HEK293 (cell line): ENCODE measurements around the gene DPYSL4.

Source experiments
- BCL11A ChIP-seq: fragments of 450-650 bp; formaldehyde crosslinking; IDR thresholded peaks from 2 replicates; pipeline ENCODE4 v1.5.1; 2016; ENCODE audit warnings: low read depth, missing biosample characterization, missing genetic modification characterization
- ZBTB1 ChIP-seq: fragments of 450-650 bp; formaldehyde crosslinking; IDR thresholded peaks from 2 replicates; pipeline ENCODE4 v1.5.1; 2016; ENCODE audit warnings: missing biosample characterization, missing genetic modification characterization
- ZNF391 ChIP-seq: fragments of 450-650 bp; formaldehyde crosslinking; IDR thresholded peaks from 2 replicates; pipeline ENCODE4 v1.5.1; 2016; ENCODE audit warnings: low read depth, missing biosample characterization, missing genetic modification characterization, borderline replicate concordance
- TF ChIP-seq, protein P1 (sequence below): fragments of 450-650 bp; formaldehyde crosslinking; IDR thresholded peaks from 2 replicates; pipeline ENCODE4 v1.5.1; 2016; ENCODE audit warnings: missing biosample characterization, missing genetic modification characterization
- TF ChIP-seq, protein P2 (sequence below): fragments of 450-650 bp; formaldehyde crosslinking; IDR thresholded peaks from 2 replicates; pipeline ENCODE4 v1.5.1; 2016; ENCODE audit warnings: missing biosample characterization, missing genetic modification characterization, low read depth
- TF ChIP-seq, protein P3 (sequence below): fragments of 450-650 bp; formaldehyde crosslinking; IDR thresholded peaks from 2 replicates; pipeline ENCODE4 v1.5.1; 2016; ENCODE audit warnings: missing biosample characterization, missing genetic modification characterization

DNA sequence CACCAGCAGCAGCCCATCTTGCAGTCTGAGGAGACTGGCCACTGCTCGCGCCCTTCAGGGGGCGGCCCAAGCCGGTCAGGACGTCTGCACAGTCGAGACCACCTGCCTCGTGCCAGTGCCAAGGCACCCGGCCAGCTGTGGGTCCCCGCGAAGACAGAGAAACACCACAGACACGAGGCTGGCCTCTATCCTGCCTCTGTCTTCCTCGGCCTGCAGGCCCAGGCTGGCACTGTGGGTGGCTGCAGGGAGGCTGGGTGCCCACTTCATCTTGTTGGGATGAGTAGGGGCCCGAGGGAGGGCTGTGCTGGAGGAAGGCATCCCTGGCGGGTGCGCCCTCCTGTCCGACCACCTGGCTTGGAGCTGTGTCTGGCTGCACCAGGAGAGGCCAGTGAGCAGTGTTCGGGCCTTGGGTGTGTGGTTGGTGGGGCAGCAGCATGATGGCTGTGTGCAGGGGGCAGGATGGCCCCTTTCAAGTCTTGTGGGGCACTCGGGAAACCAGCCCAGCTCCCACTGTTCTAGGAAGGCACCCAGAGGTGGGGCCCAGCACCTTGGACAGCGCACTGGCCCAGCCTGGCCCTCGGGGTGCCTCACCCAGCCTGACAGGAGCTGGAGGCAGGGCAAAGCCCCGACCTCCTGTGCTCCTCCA lies 7.3 kb downstream of the DPYSL4 start:
- TF ChIP-seq BCL11A (tag by site-specific recombination) (no peak), ZBTB1 (no peak), ZNF391 (tag by site-specific recombination) (no peak)
- TF ChIP-seq, protein P1, sequence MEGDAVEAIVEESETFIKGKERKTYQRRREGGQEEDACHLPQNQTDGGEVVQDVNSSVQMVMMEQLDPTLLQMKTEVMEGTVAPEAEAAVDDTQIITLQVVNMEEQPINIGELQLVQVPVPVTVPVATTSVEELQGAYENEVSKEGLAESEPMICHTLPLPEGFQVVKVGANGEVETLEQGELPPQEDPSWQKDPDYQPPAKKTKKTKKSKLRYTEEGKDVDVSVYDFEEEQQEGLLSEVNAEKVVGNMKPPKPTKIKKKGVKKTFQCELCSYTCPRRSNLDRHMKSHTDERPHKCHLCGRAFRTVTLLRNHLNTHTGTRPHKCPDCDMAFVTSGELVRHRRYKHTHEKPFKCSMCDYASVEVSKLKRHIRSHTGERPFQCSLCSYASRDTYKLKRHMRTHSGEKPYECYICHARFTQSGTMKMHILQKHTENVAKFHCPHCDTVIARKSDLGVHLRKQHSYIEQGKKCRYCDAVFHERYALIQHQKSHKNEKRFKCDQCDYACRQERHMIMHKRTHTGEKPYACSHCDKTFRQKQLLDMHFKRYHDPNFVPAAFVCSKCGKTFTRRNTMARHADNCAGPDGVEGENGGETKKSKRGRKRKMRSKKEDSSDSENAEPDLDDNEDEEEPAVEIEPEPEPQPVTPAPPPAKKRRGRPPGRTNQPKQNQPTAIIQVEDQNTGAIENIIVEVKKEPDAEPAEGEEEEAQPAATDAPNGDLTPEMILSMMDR (tag by site-specific recombination) = no peak
- TF ChIP-seq, protein P2, sequence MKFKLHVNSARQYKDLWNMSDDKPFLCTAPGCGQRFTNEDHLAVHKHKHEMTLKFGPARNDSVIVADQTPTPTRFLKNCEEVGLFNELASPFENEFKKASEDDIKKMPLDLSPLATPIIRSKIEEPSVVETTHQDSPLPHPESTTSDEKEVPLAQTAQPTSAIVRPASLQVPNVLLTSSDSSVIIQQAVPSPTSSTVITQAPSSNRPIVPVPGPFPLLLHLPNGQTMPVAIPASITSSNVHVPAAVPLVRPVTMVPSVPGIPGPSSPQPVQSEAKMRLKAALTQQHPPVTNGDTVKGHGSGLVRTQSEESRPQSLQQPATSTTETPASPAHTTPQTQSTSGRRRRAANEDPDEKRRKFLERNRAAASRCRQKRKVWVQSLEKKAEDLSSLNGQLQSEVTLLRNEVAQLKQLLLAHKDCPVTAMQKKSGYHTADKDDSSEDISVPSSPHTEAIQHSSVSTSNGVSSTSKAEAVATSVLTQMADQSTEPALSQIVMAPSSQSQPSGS (tag by site-specific recombination) = no peak
- TF ChIP-seq, protein P3, sequence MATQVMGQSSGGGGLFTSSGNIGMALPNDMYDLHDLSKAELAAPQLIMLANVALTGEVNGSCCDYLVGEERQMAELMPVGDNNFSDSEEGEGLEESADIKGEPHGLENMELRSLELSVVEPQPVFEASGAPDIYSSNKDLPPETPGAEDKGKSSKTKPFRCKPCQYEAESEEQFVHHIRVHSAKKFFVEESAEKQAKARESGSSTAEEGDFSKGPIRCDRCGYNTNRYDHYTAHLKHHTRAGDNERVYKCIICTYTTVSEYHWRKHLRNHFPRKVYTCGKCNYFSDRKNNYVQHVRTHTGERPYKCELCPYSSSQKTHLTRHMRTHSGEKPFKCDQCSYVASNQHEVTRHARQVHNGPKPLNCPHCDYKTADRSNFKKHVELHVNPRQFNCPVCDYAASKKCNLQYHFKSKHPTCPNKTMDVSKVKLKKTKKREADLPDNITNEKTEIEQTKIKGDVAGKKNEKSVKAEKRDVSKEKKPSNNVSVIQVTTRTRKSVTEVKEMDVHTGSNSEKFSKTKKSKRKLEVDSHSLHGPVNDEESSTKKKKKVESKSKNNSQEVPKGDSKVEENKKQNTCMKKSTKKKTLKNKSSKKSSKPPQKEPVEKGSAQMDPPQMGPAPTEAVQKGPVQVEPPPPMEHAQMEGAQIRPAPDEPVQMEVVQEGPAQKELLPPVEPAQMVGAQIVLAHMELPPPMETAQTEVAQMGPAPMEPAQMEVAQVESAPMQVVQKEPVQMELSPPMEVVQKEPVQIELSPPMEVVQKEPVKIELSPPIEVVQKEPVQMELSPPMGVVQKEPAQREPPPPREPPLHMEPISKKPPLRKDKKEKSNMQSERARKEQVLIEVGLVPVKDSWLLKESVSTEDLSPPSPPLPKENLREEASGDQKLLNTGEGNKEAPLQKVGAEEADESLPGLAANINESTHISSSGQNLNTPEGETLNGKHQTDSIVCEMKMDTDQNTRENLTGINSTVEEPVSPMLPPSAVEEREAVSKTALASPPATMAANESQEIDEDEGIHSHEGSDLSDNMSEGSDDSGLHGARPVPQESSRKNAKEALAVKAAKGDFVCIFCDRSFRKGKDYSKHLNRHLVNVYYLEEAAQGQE (tag by site-specific recombination) = peak; percentile 98
